K562 (cell line): ENCODE data around the gene RPL36AL. TPM values are rescaled to one million over a fixed set of nuclear protein-coding genes. Genes with fewer than 3 reads are reported as not detected.

Source experiments
- AFF4 ChIP-seq: sonication (generic); formaldehyde crosslinking; IDR thresholded peaks from 2 replicates; pipeline ENCODE4 v1.8.0; 2023; ENCODE audit warnings: mild to moderate bottlenecking, missing genetic modification reagents
- ARID1B ChIP-seq: fragments of 450-650 bp; IDR thresholded peaks from 2 replicates; pipeline ENCODE4 v1.6.1; 2016; ENCODE audit warnings: antibody characterized with exemption, mild to moderate bottlenecking, inconsistent platforms
- CGGBP1 ChIP-seq: fragments of 250-450 bp; sonication (Bioruptor Pico); IDR thresholded peaks from 2 replicates; pipeline ENCODE4 v1.9.0; 2021; ENCODE audit warnings: mild to moderate bottlenecking
- FOXM1 ChIP-seq, 2 experiments: fragments of 450-650 bp in 1 of 2; sonication (generic) in 1 of 2; formaldehyde crosslinking in 1 of 2; IDR thresholded peaks; 2 replicates each; pipeline versions ENCODE4 v1.6.1 to v1.9.0; 2017 to 2022; ENCODE audit warnings: low read depth in 2 of 2, mild to moderate bottlenecking in 2 of 2, missing genetic modification reagents in 1 of 2, moderate library complexity in 1 of 2
- HNRNPL ChIP-seq: fragments of 200-400 bp; formaldehyde crosslinking; IDR thresholded peaks from 2 replicates; pipeline ENCODE4 v1.6.1; 2017; ENCODE audit warnings: low read depth, mild to moderate bottlenecking, low read length
- MYC ChIP-seq, 2 experiments: fragments of 250-450 bp in 1 of 2; sonication (Bioruptor Pico) in 1 of 2; IDR thresholded peaks; 2 replicates each; pipeline versions ENCODE4 v1.5.1 to v1.6.1; 2012 to 2021; ENCODE audit warnings: low read depth in 2 of 2, borderline replicate concordance in 1 of 2, improper control_type of control experiment in 1 of 2, low read length in 1 of 2, mild to moderate bottlenecking in 1 of 2, moderate library complexity in 1 of 2
- POLR2A ChIP-seq: fragments of 450-650 bp; conservative IDR thresholded peaks from 2 replicates; pipeline ENCODE4 v1.6.1; 2016
- POLR2H ChIP-seq: IDR thresholded peaks from 2 replicates; pipeline ENCODE4 v1.6.1; 2016; ENCODE audit warnings: missing genetic modification characterization, low read depth, mild to moderate bottlenecking, control low read depth, missing compliant biosample characterization, moderate library complexity
- PRMT5 ChIP-seq: sonication (generic); formaldehyde crosslinking; IDR thresholded peaks from 2 replicates; pipeline ENCODE4 v1.5.0; 2020; ENCODE audit warnings: missing genetic modification reagents
- SOX6 ChIP-seq: fragments of 450-650 bp; IDR thresholded peaks from 2 replicates; pipeline ENCODE4 v1.6.1; 2014; ENCODE audit warnings: mild to moderate bottlenecking
- TARDBP ChIP-seq: fragments of 450-650 bp; IDR thresholded peaks from 2 replicates; pipeline ENCODE4 v1.6.1; 2016
- TBP ChIP-seq: optimal IDR thresholded peaks from 2 replicates; pipeline ENCODE3; 2011; ENCODE audit warnings: low read depth, low read length, improper control_type of control experiment
- ZBTB12 ChIP-seq: fragments of 250-450 bp; sonication (Bioruptor Pico); IDR thresholded peaks from 2 replicates; pipeline ENCODE4 v1.4.0; 2020
- ZBTB2 ChIP-seq: fragments of 450-650 bp; IDR thresholded peaks from 2 replicates; pipeline ENCODE4 v1.6.1; 2016; ENCODE audit warnings: antibody characterized with exemption
- ZNF592 ChIP-seq: fragments of 450-650 bp; IDR thresholded peaks from 2 replicates; pipeline ENCODE4 v1.6.1; 2017; ENCODE audit warnings: antibody characterized with exemption, mild to moderate bottlenecking
- polyA plus RNA-seq, 8 experiments: library from polyadenylated mRNA; depleted of rRNA in 4 of 8; stranded (reverse) in 5 of 8; unstranded in 3 of 8; fragments of >200 nt; fragmentation: Nextera tagmentation in 2 of 8; fragmentation: Illumina TruSeq in 1 of 8; extraction: Ambion mirVana in 2 of 8; extraction: Trizol in 1 of 8; gene quantifications; 2 replicates each; pipeline versions ENCODE4 v1.2.1 to v1.2.3, GENCODE V29; 2011 to 2014; ENCODE audit warnings: inconsistent platforms in 1 of 8, missing spikeins in 1 of 8
- total RNA-seq, 7 experiments: library from RNA; depleted of rRNA in 6 of 7; stranded (reverse); fragments of >200 nt in 6 of 7; fragmentation: Illumina TruSeq in 2 of 7; extraction: Trizol in 2 of 7; gene quantifications; 2 replicates each; pipeline versions ENCODE4 v1.2.1 to v1.2.3, GENCODE V29; 2011 to 2021; ENCODE audit warnings: low replicate concordance in 1 of 7

RPL36AL gene
- total and polyA plus RNA-seq, 9 of the 15 experiments (the other 6 are each of a cell fraction or from before 2014, with no cell fraction given): 146 to 674 (median 360) TPM

GRCh38 chr14:49585803-49586672 is 34.4 kb downstream of the RPL36AL start, which contains the start of gene RPS29 (continued):
- TF ChIP-seq ZBTB12 (CRISPR knock-in tag): peak; percentile 95
- peak; percentile 92 for TF ChIP-seq ZBTB2
- TF ChIP-seq CGGBP1 (CRISPR knock-in tag): 0 out of 2 replicates have a peak, but pooled peaks have one; percentile 56
- TF ChIP-seq ZNF592: peak; percentile 22; the same call in 1 of the 2 replicates
- peak; percentile 99 for TF ChIP-seq POLR2H
- TF ChIP-seq POLR2A: peak; percentile 99
- peak; percentile 65; the same call in 1 of the 2 replicates for TF ChIP-seq SOX6
- TF ChIP-seq FOXM1 (IDR thresholded peaks at IDR 0.05; ENCODE audit: low read depth): no peak
- TF ChIP-seq FOXM1 (CRISPR knock-in tag; IDR thresholded peaks at IDR 0.05; ENCODE audit: low read depth): no peak
- no peak for TF ChIP-seq HNRNPL
- peak; percentile 90; the same call in 1 of the 2 replicates for TF ChIP-seq AFF4
- no peak for TF ChIP-seq PRMT5 (CRISPR knock-in tag)
- peak; percentile 75 for TF ChIP-seq MYC (IDR thresholded peaks at IDR 0.05; ENCODE audit: low read depth, low read length)
- peak; percentile 96 for TF ChIP-seq MYC (CRISPR knock-in tag; IDR thresholded peaks at IDR 0.05; ENCODE audit: borderline replicate concordance, low read depth)
- peak; percentile 51; the same call in 1 of the 2 replicates for TF ChIP-seq ARID1B
- TF ChIP-seq TBP: peak; percentile 94
- 0 out of 2 replicates have a peak, but pooled peaks have one; percentile 34 for TF ChIP-seq TARDBP
